Activated CD4-positive, CD25-positive, alpha-beta regulatory T cell (primary cell): ENCODE measurements around the gene CHRM5.
"Not testable (repeated sequence)": the region's sequence is repeated elsewhere in the genome, so short reads cannot be mapped to it uniquely, and the experiment has no call there.

Experiments
- DNase-seq, 4 experiments: peaks; one replicate each; lab custom pipeline; 2025; lab: John Stamatoyannopoulos, UW

The CHRM5 gene

GRCh38 chr15:34038871-34039789 is 70.8 kb downstream of the CHRM5 start, which contains the start of gene AVEN:
AVEN (minus strand) TSS chr15:34039204; CDS start chr15:34039046, 158 bp downstream.
- DNase-seq: peak; percentile 26 to 52 (median 39)

- no peak for DNase-seq
These were observed 71.5 kb downstream of the CHRM5 start for GRCh38 chr15:34039790-34040113.

- DNase-seq: no peak
These were observed 75.1 kb downstream of the CHRM5 start for GRCh38 chr15:34043391-34043790.

- DNase-seq: no peak
These were observed 75.5 kb downstream of the CHRM5 start for GRCh38 chr15:34043813-34044212.

GRCh38 chr15:34046471-34047145 is 78.3 kb downstream of the CHRM5 start:
- DNase-seq: no peak

- DNase-seq: no peak
These were observed 79.8 kb downstream of the CHRM5 start for GRCh38 chr15:34047893-34048775.

GRCh38 chr15:34049112-34049511 is 80.8 kb downstream of the CHRM5 start:
- no peak for DNase-seq

GRCh38 chr15:34050385-34050784 is 82.1 kb downstream of the CHRM5 start:
- DNase-seq: not testable (repeated sequence)

- DNase-seq: no peak
These were observed 85.9 kb downstream of the CHRM5 start for GRCh38 chr15:34054081-34054707.

GRCh38 chr15:34055868-34056595 is 87.7 kb downstream of the CHRM5 start:
- no peak for DNase-seq

- no peak for DNase-seq
These were observed 88.6 kb downstream of the CHRM5 start for GRCh38 chr15:34056911-34057310.

GRCh38 chr15:34059476-34059875 is 91.2 kb downstream of the CHRM5 start:
- DNase-seq: no peak

- no peak for DNase-seq
These were observed 91.6 kb downstream of the CHRM5 start for GRCh38 chr15:34059946-34060345.

GRCh38 chr15:34064438-34064837 is 96.1 kb downstream of the CHRM5 start:
- DNase-seq: no peak

- no peak for DNase-seq
These were observed 97.0 kb downstream of the CHRM5 start for GRCh38 chr15:34065261-34065660.

GRCh38 chr15:34065941-34066340 is 97.6 kb downstream of the CHRM5 start:
- no peak for DNase-seq

- no peak for DNase-seq
These were observed 101.7 kb downstream of the CHRM5 start for GRCh38 chr15:34070003-34070402.

- no peak for DNase-seq
These were observed 108.5 kb downstream of the CHRM5 start for GRCh38 chr15:34076785-34077184.

GRCh38 chr15:34078900-34079299 is 110.6 kb downstream of the CHRM5 start:
- no peak for DNase-seq

- DNase-seq: no peak
These were observed 111.6 kb downstream of the CHRM5 start for GRCh38 chr15:34079904-34080303.

- DNase-seq: no peak
These were observed 115.8 kb downstream of the CHRM5 start for GRCh38 chr15:34084086-34084485.
